Body of pancreas (tissue), 4 donors: ENCODE results near the gene SH2D5. TPM values are rescaled to one million over a fixed set of nuclear protein-coding genes. Genes with fewer than 3 reads are reported as not detected.

ENCODE experiments used
- ATAC-seq: fragments of 150-250 bp; one replicate; pipeline ENCODE4 v1.9.1; 2016
- DNase-seq, 4 donors: peaks; one replicate each; pipeline ENCODE4 v3.0.0-alpha.2; 2019
- H3K27ac ChIP-seq, 4 donors: fragments of 200-600 bp; sonication (generic); 1 replicate in 3 of 4; 2 replicates in 1 of 4; pipeline versions ENCODE4 v1.5.1 to v1.6.1; 2016 to 2019; ENCODE audit warnings: mild to moderate bottlenecking in 1 of 4, mixed read lengths in 1 of 4, moderate library complexity in 1 of 4
- H3K27me3 ChIP-seq, 2 donors: fragments of 200-600 bp; sonication (generic); one replicate each; pipeline ENCODE4 v1.6.0; 2016; ENCODE audit warnings: mild to moderate bottlenecking in 1 of 2
- H3K36me3 ChIP-seq, 2 donors: fragments of 200-600 bp; sonication (generic); replicated peaks in 1 of 2; 2 replicates each; pipeline ENCODE4 v1.5.1; 2016; ENCODE audit warnings: low read depth in 2 of 2; ENCODE audit not compliant: insufficient read depth in 1 of 2
- H3K4me1 ChIP-seq: fragments of 200-600 bp; sonication (generic); one replicate; pipeline ENCODE4 v1.6.0; 2016
- H3K4me3 ChIP-seq, 2 donors: fragments of 200-600 bp; sonication (generic); 1 replicate in 1 of 2; 2 replicates in 1 of 2; pipeline ENCODE4 v1.5.1; 2016 to 2019
- H3K9me3 ChIP-seq, 3 donors: fragments of 200-600 bp; sonication (generic); 1 replicate in 2 of 3; 2 replicates in 1 of 3; pipeline ENCODE4 v1.5.1; 2016
- POLR2A ChIP-seq, 3 donors: fragments of 450-650 bp; IDR thresholded peaks; one replicate each; pipeline ENCODE4 v1.6.1; 2016; ENCODE audit warnings: antibody characterized with exemption in 3 of 3, mild to moderate bottlenecking in 2 of 3
- WGBS, 2 donors: methylation state at CpG; one replicate each; pipeline ENCODE4 v1.1.5; 2017; 5-methylcytosine and 5-hydroxymethylcytosine counted together
- intact Hi-C: fragments of 100-400 bp; cut with DNase I; formaldehyde crosslinking; loops from one replicate; pipeline ENCODE4 v1.15.1; 2023
- total RNA-seq, 2 donors: library from RNA; depleted of rRNA; stranded (reverse); fragments of >200 nt; gene quantifications; one replicate each; pipeline ENCODE4 v1.1.0, GENCODE V29; 2016
- TF ChIP-seq, protein P1 (sequence below), 7 experiments: fragments of 450-650 bp in 4 of 7; fragments of 200-600 bp in 3 of 7; sonication (generic) in 3 of 7; IDR thresholded peaks; one replicate each; pipeline ENCODE4 v1.5.1; 2016 to 2019; ENCODE audit warnings: antibody characterized with exemption in 7 of 7

SH2D5 gene
- total RNA-seq, 2 donors from 2014 or later, result not detected

DNA sequence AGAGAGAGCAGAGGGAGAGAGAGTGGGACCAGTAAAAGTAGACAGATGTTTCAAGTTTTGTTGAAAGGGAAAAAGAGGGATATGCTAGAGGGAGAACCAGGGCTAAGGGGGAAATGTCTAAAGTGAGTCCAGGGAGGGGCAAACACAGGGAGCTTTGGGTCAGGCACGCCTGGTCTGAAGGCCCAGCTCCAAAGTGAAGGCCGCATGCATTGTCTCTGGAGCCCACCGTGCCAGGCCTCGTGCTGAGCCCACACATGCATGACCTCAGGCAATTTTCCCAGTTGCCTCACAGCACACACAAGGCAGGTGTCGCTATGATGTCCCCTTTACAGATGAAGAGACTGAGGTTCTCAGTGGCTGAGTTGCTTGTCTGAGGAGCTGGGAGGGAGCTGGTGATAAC lies 30.7 kb downstream of the SH2D5 start:
- no peak overlapping the region for H3K27ac ChIP-seq
- peaks cover 5% of the 10 kb centered on the region for H3K4me1 ChIP-seq
- no peak for DNase-seq
- H3K36me3 ChIP-seq, result no peaks in the 10 kb centered on the region
- 76 to 88% methylated on average over 4 to 5 of the region's 5 CpGs for WGBS, 2 donors
- H3K27me3 ChIP-seq, result no peaks in the 10 kb centered on the region
- no peak for ATAC-seq
- no peak for TF ChIP-seq POLR2A (IDR thresholded peaks at IDR 0.05)
- TF ChIP-seq, protein P1, sequence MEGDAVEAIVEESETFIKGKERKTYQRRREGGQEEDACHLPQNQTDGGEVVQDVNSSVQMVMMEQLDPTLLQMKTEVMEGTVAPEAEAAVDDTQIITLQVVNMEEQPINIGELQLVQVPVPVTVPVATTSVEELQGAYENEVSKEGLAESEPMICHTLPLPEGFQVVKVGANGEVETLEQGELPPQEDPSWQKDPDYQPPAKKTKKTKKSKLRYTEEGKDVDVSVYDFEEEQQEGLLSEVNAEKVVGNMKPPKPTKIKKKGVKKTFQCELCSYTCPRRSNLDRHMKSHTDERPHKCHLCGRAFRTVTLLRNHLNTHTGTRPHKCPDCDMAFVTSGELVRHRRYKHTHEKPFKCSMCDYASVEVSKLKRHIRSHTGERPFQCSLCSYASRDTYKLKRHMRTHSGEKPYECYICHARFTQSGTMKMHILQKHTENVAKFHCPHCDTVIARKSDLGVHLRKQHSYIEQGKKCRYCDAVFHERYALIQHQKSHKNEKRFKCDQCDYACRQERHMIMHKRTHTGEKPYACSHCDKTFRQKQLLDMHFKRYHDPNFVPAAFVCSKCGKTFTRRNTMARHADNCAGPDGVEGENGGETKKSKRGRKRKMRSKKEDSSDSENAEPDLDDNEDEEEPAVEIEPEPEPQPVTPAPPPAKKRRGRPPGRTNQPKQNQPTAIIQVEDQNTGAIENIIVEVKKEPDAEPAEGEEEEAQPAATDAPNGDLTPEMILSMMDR (IDR thresholded peaks at IDR 0.05), result no peak
- H3K9me3 ChIP-seq, result no peaks in the 10 kb centered on the region
- intact Hi-C loops, result no loop called here
- H3K4me3 ChIP-seq, result no peak overlapping the region

DNA sequence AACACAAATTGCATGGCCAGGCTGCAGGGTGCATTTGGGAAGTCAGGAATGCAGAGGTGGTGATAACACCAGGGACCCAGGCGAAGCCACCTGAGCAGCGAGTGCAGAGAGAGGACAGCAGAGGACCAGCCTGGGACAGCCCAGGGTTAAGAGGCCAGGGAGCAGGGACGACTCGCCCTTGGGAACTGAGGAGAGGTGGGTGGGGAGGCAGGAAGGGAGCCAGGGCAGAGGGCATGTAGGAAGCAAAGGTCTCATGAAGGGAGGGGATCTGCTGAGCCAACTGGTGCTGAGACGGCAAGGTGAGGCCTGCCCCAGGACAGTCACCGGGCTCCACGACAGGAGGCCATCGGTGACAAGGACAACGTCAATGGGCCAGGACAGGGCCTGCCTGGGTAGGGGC lies 31.1 kb downstream of the SH2D5 start:
- Histone ChIP-seq H3K9me3 (no peaks in the 10 kb centered on the region), H3K4me1 (peaks cover 6% of the 10 kb centered on the region), H3K36me3 (no peaks in the 10 kb centered on the region), H3K4me3 (no peak overlapping the region), H3K27ac (no peak overlapping the region), H3K27me3 (no peaks in the 10 kb centered on the region)
- no peak for TF ChIP-seq POLR2A (IDR thresholded peaks at IDR 0.05)
- TF ChIP-seq, protein P1 (IDR thresholded peaks at IDR 0.05), result no peak
- intact Hi-C loops, result no loop called here
- DNase-seq (no peak), ATAC-seq (no peak)
- WGBS, 2 donors, result 76 to 80% methylated on average over 9 of the region's 9 CpGs

DNA sequence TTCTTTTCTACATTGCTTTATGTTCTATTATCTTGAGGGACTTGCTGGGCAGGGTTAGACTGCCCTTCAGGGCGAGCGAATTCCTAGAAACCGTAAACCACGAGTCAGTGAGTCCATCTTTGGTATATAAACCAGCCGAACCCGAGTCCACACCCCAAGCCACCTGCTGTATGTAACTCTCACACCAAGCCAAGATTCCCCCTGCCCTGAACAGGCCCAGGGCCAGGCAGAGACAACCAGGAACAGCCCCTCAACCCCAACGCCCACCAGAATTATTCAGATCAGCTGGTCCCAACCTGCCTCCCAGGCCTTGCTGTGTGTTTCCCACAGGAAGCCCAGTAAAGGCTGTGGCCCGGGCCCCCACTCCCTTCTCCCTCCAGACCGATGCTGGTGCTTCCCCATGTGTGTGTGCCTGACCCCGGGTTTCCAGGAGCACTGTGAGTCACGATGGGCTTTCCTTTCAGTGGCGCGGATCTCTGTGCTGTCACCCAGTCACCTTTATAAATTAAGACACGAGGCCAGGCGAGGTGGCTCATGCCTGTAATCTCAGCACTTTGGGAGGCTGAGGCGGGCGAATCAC lies 31.8 kb downstream of the SH2D5 start:
- DNase-seq, result no peak
- H3K4me3 ChIP-seq, result no peak overlapping the region
- H3K4me1 ChIP-seq, result peaks cover 6% of the 10 kb centered on the region
- intact Hi-C loops, result no loop called here
- no peak for ATAC-seq
- TF ChIP-seq POLR2A (IDR thresholded peaks at IDR 0.05), result no peak
- TF ChIP-seq, protein P1 (IDR thresholded peaks at IDR 0.05), result no peak
- no peaks in the 10 kb centered on the region for H3K9me3 ChIP-seq
- WGBS, 2 donors, result 82 to 86% methylated on average over 16 to 17 of the region's 17 CpGs
- no peaks in the 10 kb centered on the region for H3K36me3 ChIP-seq
- H3K27me3 ChIP-seq, result no peaks in the 10 kb centered on the region
- H3K27ac ChIP-seq, result no peak overlapping the region

DNA sequence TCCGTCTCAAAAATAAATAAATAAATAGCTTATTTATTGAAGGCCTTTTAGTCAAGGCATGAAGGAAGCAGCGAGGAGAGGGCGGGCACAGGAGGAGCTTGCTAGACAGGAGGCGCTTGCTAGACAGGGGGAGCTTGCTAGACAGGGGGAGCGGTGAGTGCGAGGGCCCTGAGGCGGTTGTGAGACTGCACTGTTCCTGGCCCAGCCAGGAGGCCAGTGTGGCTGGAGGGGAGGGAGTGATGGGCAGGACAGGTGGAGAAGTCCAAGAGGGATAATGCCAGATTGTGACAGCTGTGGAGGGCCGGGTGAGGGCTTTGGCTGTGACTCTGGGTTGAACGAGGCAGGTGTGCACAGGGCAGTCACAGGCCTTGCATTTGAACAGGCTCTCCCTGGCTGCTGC lies 32.9 kb downstream of the SH2D5 start:
- H3K4me1 ChIP-seq, result peaks cover 6% of the 10 kb centered on the region
- no peak overlapping the region for H3K27ac ChIP-seq
- H3K27me3 ChIP-seq, result no peaks in the 10 kb centered on the region
- DNase-seq (no peak), ATAC-seq (no peak)
- H3K9me3 ChIP-seq, result no peaks in the 10 kb centered on the region
- no peaks in the 10 kb centered on the region for H3K36me3 ChIP-seq
- TF ChIP-seq, protein P1 (IDR thresholded peaks at IDR 0.05), result no peak
- no peak for TF ChIP-seq POLR2A (IDR thresholded peaks at IDR 0.05)
- no peak overlapping the region for H3K4me3 ChIP-seq
- WGBS, 2 donors, result 80 to 93% methylated on average over 9 of the region's 9 CpGs
- intact Hi-C loops, result loop anchor here (5.0 kb wide), 1 partner anchor 498 kb away; no protein-coding TSS in a partner anchor
